ENCODE results near the gene SERPINB6. TPM values are rescaled to one million over a fixed set of nuclear protein-coding genes. Genes with fewer than 3 reads are reported as not detected.
A peak's percentile ranks its signal among the peaks of the same experiment; 100 is the strongest.

SERPINB6 gene
- total and polyA plus RNA-seq, 9 of the 15 experiments (the other 6 are each of a cell fraction or from before 2014, with no cell fraction given) = 86.6 to 211 (median 143) TPM

DNA sequence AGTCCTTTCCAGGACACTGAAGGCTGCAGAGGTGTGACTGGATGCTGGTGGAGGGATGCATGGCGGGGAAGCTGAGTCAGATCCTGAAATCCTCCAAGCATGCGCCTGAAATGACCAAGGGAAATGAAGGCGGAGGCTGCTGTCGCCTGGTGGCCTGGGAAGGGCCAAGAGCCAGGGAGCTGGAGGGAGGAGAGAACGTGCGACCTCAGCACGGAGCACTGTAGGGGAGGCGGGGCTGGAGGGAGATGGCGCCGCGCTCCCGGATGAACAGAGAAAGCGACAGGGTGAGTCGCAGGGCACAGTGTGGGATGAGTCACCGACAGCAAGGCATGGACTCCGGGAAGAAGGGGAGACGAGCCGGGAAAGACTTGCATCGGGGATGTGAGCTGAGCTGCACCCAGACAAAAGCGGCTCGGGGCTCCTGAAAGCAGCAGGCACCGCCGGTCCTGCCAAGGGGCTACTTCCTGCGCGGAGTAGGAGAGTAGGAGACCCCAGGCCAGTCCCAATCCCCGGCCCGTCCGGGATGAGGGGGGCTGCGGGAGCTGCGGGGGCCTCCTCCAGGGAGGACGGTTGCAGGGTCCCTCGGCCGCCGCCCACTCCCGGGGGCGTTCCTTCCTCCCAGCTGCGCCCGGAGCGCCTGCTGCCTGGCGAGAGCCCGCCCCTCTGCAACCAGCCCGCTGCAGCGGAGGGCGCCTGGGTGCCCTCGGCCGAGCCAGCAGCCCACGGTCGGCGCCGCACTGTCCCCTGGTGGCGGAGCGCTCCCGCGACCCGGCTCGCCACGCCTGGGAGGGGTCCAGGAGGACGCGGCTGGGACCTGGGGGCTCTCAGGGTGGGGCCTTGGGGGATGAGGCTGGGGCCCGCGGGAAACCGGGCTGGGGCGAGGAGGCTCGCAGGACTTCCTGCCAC, 17.3 kb upstream of the SERPINB6 start (continued):
- TF ChIP-seq CBX8 (IDR thresholded peaks at IDR 0.05; ENCODE audit: borderline replicate concordance, extremely low read depth, low read depth, low read length, poor library complexity, severe bottlenecking) = no peak
- peak in 1 of 2 experiments; percentile 14; a peak in 1 of 4 replicates for TF ChIP-seq TEAD1 (CRISPR knock-in tag; IDR thresholded peaks at IDR 0.05)
- TF ChIP-seq ELF4 (CRISPR knock-in tag; IDR thresholded peaks at IDR 0.05) = 0 out of 2 replicates have a peak, but pooled peaks have one; percentile 6
- TF ChIP-seq TCF3 (CRISPR knock-in tag; IDR thresholded peaks at IDR 0.05) = peak; percentile 47
- TF ChIP-seq HSF4 (CRISPR knock-in tag; IDR thresholded peaks at IDR 0.05; ENCODE audit: borderline replicate concordance) = no peak
- TF ChIP-seq SMARCB1 (IDR thresholded peaks at IDR 0.05; ENCODE audit: insufficient read length, low read depth) = no peak
- TF ChIP-seq, protein P1, sequence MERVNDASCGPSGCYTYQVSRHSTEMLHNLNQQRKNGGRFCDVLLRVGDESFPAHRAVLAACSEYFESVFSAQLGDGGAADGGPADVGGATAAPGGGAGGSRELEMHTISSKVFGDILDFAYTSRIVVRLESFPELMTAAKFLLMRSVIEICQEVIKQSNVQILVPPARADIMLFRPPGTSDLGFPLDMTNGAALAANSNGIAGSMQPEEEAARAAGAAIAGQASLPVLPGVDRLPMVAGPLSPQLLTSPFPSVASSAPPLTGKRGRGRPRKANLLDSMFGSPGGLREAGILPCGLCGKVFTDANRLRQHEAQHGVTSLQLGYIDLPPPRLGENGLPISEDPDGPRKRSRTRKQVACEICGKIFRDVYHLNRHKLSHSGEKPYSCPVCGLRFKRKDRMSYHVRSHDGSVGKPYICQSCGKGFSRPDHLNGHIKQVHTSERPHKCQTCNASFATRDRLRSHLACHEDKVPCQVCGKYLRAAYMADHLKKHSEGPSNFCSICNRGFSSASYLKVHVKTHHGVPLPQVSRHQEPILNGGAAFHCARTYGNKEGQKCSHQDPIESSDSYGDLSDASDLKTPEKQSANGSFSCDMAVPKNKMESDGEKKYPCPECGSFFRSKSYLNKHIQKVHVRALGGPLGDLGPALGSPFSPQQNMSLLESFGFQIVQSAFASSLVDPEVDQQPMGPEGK (CRISPR knock-in tag; IDR thresholded peaks at IDR 0.05; ENCODE audit: borderline replicate concordance) = no peak
- TF ChIP-seq ZNF561 (CRISPR knock-in tag; conservative IDR thresholded peaks at IDR 0.05) = no peak
- TF ChIP-seq ZNF239 (CRISPR knock-in tag; IDR thresholded peaks at IDR 0.05) = no peak
- TF ChIP-seq ZEB2 (IDR thresholded peaks at IDR 0.05) = no peak; the same call in 1 of the 2 replicates
- 0 out of 2 replicates have a peak, but pooled peaks have one; percentile 96 for TF ChIP-seq RBM34 (IDR thresholded peaks at IDR 0.05; ENCODE audit: borderline replicate concordance, insufficient read depth, low read length)
- TF ChIP-seq, protein P2, sequence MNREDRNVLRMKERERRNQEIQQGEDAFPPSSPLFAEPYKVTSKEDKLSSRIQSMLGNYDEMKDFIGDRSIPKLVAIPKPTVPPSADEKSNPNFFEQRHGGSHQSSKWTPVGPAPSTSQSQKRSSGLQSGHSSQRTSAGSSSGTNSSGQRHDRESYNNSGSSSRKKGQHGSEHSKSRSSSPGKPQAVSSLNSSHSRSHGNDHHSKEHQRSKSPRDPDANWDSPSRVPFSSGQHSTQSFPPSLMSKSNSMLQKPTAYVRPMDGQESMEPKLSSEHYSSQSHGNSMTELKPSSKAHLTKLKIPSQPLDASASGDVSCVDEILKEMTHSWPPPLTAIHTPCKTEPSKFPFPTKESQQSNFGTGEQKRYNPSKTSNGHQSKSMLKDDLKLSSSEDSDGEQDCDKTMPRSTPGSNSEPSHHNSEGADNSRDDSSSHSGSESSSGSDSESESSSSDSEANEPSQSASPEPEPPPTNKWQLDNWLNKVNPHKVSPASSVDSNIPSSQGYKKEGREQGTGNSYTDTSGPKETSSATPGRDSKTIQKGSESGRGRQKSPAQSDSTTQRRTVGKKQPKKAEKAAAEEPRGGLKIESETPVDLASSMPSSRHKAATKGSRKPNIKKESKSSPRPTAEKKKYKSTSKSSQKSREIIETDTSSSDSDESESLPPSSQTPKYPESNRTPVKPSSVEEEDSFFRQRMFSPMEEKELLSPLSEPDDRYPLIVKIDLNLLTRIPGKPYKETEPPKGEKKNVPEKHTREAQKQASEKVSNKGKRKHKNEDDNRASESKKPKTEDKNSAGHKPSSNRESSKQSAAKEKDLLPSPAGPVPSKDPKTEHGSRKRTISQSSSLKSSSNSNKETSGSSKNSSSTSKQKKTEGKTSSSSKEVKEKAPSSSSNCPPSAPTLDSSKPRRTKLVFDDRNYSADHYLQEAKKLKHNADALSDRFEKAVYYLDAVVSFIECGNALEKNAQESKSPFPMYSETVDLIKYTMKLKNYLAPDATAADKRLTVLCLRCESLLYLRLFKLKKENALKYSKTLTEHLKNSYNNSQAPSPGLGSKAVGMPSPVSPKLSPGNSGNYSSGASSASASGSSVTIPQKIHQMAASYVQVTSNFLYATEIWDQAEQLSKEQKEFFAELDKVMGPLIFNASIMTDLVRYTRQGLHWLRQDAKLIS (CRISPR knock-in tag; IDR thresholded peaks at IDR 0.05) = peak; percentile 93
- peak; percentile 70 for TF ChIP-seq GATAD2B (IDR thresholded peaks at IDR 0.05; ENCODE audit: borderline replicate concordance)
- TF ChIP-seq CREM (IDR thresholded peaks at IDR 0.05; ENCODE audit: low read depth) = peak; percentile 74
- no peak for TF ChIP-seq SRSF7 (optimal IDR thresholded peaks at IDR 0.05; ENCODE audit: low read depth, low read length)
- peak; percentile 66 for TF ChIP-seq SIN3B (IDR thresholded peaks at IDR 0.05; ENCODE audit: low read depth)
- TF ChIP-seq SPI1 (IDR thresholded peaks at IDR 0.05; ENCODE audit: borderline replicate concordance, low read depth, low read length) = no peak
- no peak; the same call in 1 of the 2 replicates for TF ChIP-seq ZNF24 (IDR thresholded peaks at IDR 0.05)
- TF ChIP-seq, protein P3, sequence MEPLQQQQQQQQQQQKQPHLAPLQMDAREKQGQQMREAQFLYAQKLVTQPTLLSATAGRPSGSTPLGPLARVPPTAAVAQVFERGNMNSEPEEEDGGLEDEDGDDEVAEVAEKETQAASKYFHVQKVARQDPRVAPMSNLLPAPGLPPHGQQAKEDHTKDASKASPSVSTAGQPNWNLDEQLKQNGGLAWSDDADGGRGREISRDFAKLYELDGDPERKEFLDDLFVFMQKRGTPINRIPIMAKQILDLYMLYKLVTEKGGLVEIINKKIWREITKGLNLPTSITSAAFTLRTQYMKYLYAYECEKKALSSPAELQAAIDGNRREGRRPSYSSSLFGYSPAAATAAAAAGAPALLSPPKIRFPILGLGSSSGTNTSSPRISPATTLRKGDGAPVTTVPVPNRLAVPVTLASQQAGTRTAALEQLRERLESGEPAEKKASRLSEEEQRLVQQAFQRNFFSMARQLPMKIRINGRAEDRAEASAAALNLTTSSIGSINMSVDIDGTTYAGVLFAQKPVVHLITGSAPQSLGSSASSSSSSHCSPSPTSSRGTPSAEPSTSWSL (CRISPR knock-in tag; IDR thresholded peaks at IDR 0.05; ENCODE audit: borderline replicate concordance) = no peak
- peak in 1 of 2 experiments; percentile 55; a peak in 1 of 4 replicates for TF ChIP-seq KDM1A (IDR thresholded peaks at IDR 0.05)
- peak; percentile 29; the same call in 1 of the 2 replicates for TF ChIP-seq SMAD3 (CRISPR knock-in tag; conservative IDR thresholded peaks at IDR 0.05)

All from K562 (cell line).